ENCODE data around the gene PRPF40B. TPM values are rescaled to one million over a fixed set of nuclear protein-coding genes. Genes with fewer than 3 reads are reported as not detected.

The PRPF40B gene
- polyA plus RNA-seq, 4 donors = 20.0 to 37.3 (median 22.3) TPM

- no peak for DNase-seq (ENCODE audit: low read depth in 4 of 4, low spot score in 3 of 4)
Observed at GRCh38 chr12:49655595-49656236, 32.4 kb downstream of the PRPF40B start.

GRCh38 chr12:49658276-49658675, 34.9 kb downstream of the PRPF40B start:
- no peak for DNase-seq (ENCODE audit: low read depth in 4 of 4, low spot score in 3 of 4)

DNA sequence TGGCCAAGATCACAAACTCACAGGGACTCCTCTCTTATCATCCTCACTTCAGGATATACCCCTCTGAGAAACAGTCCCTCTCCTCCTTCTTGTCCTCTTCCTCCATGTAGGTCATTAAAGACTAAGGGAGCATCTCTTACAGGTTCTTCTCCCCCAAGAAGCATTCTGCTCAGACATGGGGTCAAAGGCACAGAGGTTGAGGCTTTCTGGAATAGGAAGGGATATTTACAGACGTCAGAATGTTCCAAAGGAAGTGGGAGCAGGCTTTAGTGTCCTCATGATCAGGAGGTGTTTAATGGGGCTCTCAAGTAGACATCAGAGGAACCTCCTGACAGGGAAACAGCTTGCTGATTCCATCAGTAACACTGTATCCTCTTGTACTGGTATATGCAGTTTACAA, 36.4 kb downstream of the PRPF40B start:
- no peak for DNase-seq (ENCODE audit: low read depth in 4 of 4, low spot score in 3 of 4)

- DNase-seq (ENCODE audit: low read depth in 4 of 4, low spot score in 3 of 4) = no peak
Observed at GRCh38 chr12:49661191-49661590, 37.8 kb downstream of the PRPF40B start.

GRCh38 chr12:49661746-49662145, 38.4 kb downstream of the PRPF40B start:
- no peak for DNase-seq (ENCODE audit: low read depth in 4 of 4, low spot score in 3 of 4)

GRCh38 chr12:49662998-49663843, 39.9 kb downstream of the PRPF40B start:
- peak; percentile 64 to 79 (median 70) for DNase-seq (ENCODE audit: low read depth in 4 of 4, low spot score in 3 of 4)

DNA sequence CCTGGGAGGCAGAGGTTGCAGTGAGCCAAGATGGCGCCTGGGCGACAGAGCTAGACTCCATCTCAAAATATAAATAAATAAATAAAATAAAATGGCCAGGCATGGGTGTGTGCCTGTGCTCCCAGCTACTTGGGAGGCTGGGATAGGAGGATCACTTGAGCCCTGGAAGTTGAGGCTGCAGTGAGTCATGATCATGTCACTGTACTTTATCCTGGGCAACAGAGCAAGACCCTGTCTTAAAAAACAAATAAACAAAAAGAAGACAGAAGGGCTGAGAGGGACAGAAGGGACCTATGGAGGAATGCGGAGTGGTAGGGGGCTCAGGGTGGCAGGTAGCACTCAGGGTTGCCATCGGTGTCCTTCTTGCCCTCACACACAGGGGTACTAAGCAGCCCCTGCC, 40.8 kb downstream of the PRPF40B start:
- no peak for DNase-seq (ENCODE audit: low read depth in 4 of 4, low spot score in 3 of 4)

GRCh38 chr12:49664591-49665239, 41.4 kb downstream of the PRPF40B start:
- no peak for DNase-seq (ENCODE audit: low read depth in 4 of 4, low spot score in 3 of 4)

DNA sequence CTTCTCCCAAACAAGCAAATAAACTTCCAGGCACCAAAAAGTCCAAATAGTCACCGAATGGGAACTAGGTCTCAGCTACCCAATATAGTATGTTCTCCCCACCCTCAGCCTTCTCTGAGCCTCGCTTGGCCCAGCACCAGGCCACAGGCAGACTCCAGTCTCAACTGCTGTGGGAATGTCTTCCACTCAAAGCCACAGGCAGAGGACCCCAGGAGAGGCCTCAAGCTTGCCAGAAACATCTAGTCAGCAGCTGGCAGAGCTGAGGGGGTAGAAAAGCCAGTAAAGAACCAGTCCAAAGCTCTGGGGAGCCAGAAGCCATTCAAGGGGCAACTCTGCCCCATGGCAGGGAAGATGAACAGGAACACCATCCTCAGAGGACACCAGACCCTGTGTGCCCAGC, 42.0 kb downstream of the PRPF40B start:
- DNase-seq (ENCODE audit: low read depth in 4 of 4, low spot score in 3 of 4) = no peak

DNA sequence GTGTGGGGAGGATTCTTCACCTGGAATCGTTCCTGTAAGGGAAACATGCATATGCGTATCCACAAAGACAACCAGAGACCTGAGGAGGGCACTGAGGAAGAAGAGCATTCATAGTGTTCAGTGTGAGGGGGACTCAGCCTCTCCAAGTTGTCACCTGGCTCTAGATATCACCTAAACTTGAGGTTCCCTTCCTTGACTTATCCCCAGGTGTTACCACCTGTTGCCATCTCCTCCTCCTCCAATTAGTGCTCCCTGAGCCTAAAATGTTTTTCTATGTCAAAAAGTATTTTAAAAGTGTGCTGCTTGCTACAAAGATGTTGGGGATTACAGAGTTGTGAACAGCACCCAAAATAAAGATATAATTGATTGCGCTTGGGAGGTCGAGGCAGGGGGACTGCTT, 42.8 kb downstream of the PRPF40B start:
- DNase-seq (ENCODE audit: low read depth in 4 of 4, low spot score in 3 of 4) = no peak

GRCh38 chr12:49667325-49668090, 44.1 kb downstream of the PRPF40B start:
- no peak for DNase-seq (ENCODE audit: low read depth in 4 of 4, low spot score in 3 of 4)

DNA sequence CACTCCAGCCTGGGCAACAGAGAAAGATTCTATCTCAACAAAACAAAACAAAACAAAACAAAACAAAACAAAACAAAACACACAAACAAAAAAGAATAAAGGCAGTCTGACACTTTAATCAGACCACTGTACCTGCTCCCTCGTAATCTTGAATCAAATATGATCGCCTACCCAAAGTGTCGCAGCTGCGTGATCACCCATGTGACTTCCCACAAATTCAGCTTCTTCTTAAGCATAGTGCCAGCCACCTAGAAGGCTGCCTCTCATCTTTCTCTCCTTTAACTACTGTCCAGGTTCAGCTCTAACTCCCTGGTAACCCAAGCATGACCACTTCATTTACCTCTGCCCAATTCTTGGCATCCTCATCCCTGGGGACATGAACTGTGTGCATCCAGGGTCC, 46.4 kb downstream of the PRPF40B start:
- no peak for DNase-seq (ENCODE audit: low read depth in 4 of 4, low spot score in 3 of 4)

DNA sequence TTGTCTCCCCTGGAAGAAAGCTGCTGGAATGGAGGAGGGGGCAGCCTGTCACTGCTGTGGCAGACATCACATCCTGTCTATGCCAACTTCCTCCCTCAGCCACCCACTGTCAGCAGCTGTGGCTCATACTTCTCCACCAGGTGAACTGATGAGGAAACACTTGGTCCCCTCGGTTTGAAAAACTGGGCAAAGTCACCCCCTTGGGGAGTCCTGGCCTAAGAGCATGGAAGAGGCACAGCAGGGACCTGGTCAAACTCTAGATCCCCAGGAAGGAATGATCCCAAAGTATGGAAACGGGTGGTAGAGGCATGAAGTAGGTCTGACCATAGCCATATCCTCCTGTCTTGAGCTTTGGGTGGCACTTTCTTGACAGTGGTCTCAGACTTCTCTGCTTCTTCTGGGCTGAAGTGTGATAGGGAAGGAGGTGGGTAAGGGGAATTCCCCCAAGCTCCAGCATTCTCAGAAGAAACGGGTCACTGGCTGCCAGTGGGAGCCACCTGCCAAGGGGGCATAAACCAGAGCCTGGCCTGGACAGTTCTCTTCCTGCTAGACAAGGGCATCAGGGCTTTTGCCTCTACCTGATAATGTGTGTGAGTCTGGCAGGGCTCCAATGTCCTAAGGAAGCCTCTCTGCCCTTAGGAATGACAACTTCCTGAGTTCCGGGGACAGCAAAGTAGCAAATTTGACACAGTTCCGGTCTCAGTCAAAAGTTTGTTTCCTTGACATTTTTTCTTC, 47.8 kb downstream of the PRPF40B start:
- DNase-seq (ENCODE audit: low read depth in 4 of 4, low spot score in 3 of 4) = no peak

- DNase-seq (ENCODE audit: low read depth in 4 of 4, low spot score in 3 of 4) = no peak
Observed at GRCh38 chr12:49672301-49673217, 49.2 kb downstream of the PRPF40B start.

GRCh38 chr12:49673446-49674317, 50.3 kb downstream of the PRPF40B start:
- peak; percentile 77 to 83 (median 82) for DNase-seq (ENCODE audit: low read depth in 4 of 4, low spot score in 3 of 4)

DNA sequence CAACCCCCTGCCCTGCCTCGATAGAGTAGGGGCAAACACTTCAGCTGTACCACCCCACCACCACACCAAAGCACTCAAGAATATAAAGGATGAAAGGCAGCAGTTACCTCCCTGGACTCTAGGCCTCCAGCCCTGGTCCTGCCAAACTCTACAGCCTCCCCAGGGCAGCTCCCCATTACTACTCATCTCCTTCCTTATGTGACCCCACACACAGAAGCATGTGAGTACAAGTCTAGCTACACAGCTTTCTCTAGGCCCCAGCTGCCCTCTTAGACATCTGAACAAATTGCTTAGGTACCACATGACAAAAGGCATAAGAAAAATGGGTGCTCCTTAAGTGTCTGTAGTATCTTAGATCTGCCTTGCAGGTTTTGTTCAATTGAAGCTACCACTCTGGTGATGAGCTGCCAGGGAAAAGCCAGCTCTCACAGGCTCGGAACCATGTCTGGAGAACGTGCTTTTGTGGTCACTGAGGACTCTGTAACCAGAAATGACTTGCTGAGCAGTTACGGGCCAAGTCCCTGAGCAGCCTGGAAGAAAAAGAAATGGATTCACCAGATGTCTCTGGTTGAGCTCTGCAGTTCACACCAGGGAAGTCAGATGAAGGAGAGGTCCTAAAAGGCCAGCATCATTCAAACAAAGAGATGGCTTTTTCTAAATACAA, 51.1 kb downstream of the PRPF40B start:
- DNase-seq (ENCODE audit: low read depth in 4 of 4, low spot score in 3 of 4) = no peak

- DNase-seq (ENCODE audit: low read depth in 4 of 4, low spot score in 3 of 4) = no peak
Observed at GRCh38 chr12:49675137-49675536, 51.8 kb downstream of the PRPF40B start.

DNA sequence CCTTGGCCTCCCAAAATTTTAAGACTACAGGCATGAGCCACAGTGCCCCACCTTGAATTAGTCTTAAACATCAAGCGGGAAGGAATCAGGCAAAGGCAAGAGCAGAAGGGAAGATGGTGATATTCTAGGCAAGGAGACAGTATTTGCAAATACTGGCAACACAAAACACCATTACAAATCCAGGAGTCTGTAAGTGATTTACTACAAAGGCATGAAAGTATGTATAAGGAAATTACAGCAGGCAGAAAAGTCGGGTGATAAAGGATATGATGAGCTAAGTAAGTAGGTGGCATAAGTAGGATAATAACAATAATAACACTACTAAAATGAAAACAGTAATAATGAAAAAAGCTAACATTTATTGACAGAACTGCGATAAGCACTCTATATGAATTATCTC, 55.4 kb downstream of the PRPF40B start:
- no peak for DNase-seq (ENCODE audit: low read depth in 4 of 4, low spot score in 3 of 4)
